ENCODE results near the gene ARPC4. TPM values are rescaled to one million over a fixed set of nuclear protein-coding genes. Genes with fewer than 3 reads are reported as not detected.

The ARPC4 gene
- total and polyA plus RNA-seq, 2 of the 13 experiments (the other 11 are each of a cell fraction or from before 2014, with no cell fraction given), result 30.1 to 83.6 TPM

DNA sequence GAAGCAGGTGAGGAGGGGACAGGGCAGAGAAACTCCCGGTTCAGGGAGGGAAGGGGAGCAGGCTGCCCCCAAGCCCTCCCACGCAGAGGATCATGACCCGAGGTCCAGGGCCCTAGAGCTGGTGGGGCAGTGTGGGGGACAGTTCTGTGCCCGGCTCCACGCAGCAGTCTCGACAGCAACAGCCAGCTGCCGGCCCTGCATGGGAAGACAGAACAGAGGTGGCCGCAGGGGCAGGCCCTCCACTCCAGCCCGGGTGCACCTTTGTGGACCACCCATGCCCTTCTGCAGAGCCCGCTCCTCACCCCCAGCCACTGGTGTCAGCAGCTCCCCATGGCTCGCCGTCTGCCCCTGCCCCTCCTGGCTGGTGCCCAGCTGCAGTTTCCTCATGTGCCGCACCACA, 35.5 kb upstream of the ARPC4 start:
- no peaks in the 10 kb centered on the region for H3K9me3 ChIP-seq (ENCODE audit: low read length)
- no peak overlapping the region for H3K27ac ChIP-seq (ENCODE audit: extremely low read length, insufficient read depth, low read length)
- 100% methylated on average over 2 of the region's 13 CpGs for WGBS (ENCODE audit: low lambda C conversion rate)
- H3K36me3 ChIP-seq (replicated peaks in 1 of 2; ENCODE audit: control insufficient read depth in 1 of 2, insufficient read depth in 2 of 2, low read length in 2 of 2), result peaks cover 11 to 63% of the 10 kb centered on the region in 2 experiments
- DNase-seq (ENCODE audit: low spot score) (no peak), ATAC-seq (no peak; the same call in 2 of the 3 replicates), FAIRE-seq (no peak)
- CTCF ChIA-PET (ENCODE audit: low intra/inter-chr PET ratio, low total read pairs), result no interaction called here
- intact Hi-C loops (cut with micrococcal nuclease; ENCODE audit: unreplicated experiment) (no loop called here), in situ Hi-C loops (cut with HindIII; ENCODE audit: extremely low pct_ligation_motif_present, low pct_unique_long_range_greater_than_20kb) (no loop called here)
- no peaks in the 10 kb centered on the region for H3K79me2 ChIP-seq (ENCODE audit: insufficient read depth, low read length)
- POLR2A ChIA-PET, result no interaction called here
- H4K20me1 ChIP-seq (ENCODE audit: insufficient read depth, low read length), result no peaks in the 10 kb centered on the region
- no peaks in the 10 kb centered on the region for H3K27me3 ChIP-seq (ENCODE audit: control insufficient read depth in 1 of 2, insufficient read depth in 2 of 2, low read length in 2 of 2)
- H2AFZ ChIP-seq (ENCODE audit: low read length), result no peak overlapping the region
- H3K4me2 ChIP-seq (ENCODE audit: low read depth, low read length), result no peak overlapping the region
- H3K4me1 ChIP-seq (ENCODE audit: insufficient read depth, low read length), result no peaks in the 10 kb centered on the region
- no peak overlapping the region for H3K4me3 ChIP-seq (replicated peaks in 1 of 3; ENCODE audit: insufficient read depth in 1 of 3, low read depth in 2 of 3, low read length in 3 of 3)
- no TSS peak for BruUV-seq (replicated peaks)
- no peak overlapping the region for H3K9ac ChIP-seq (ENCODE audit: insufficient read depth, low read depth, low read length)
- TF ChIP-seq ZNF207 (IDR thresholded peaks at IDR 0.05; ENCODE audit: borderline replicate concordance) (no peak), MYNN (CRISPR knock-in tag; IDR thresholded peaks at IDR 0.05; ENCODE audit: low read depth) (no peak), HNRNPK (IDR thresholded peaks at IDR 0.05; ENCODE audit: low read depth, low read length, poor library complexity, severe bottlenecking) (no peak), ZNF615 (CRISPR knock-in tag; IDR thresholded peaks at IDR 0.05; ENCODE audit: borderline replicate concordance) (no peak), POLR2A (IDR thresholded peaks at IDR 0.05; ENCODE audit: insufficient read depth in 1 of 2, low read depth in 2 of 2, low read length in 2 of 2) (peak in 1 of 2 experiments; percentile 12; a peak in 1 of 4 replicates), ZNF33A (CRISPR knock-in tag; IDR thresholded peaks at IDR 0.05; ENCODE audit: borderline replicate concordance) (no peak), ZNF598 (CRISPR knock-in tag; IDR thresholded peaks at IDR 0.05; ENCODE audit: borderline replicate concordance) (no peak), NR2F1 (CRISPR knock-in tag; IDR thresholded peaks at IDR 0.05) (no peak), ZNF121 (CRISPR knock-in tag; IDR thresholded peaks at IDR 0.05) (no peak), ZBTB39 (CRISPR knock-in tag; IDR thresholded peaks at IDR 0.05) (no peak), RBFOX2 (IDR thresholded peaks at IDR 0.05; ENCODE audit: low read depth, low read length) (peak; percentile 64), AGO2 (optimal IDR thresholded peaks at IDR 0.05; ENCODE audit: low read depth, low read length) (peak; percentile 90), DNMT3B (CRISPR knock-in tag; conservative IDR thresholded peaks at IDR 0.05) (no peak), ZNF773 (CRISPR knock-in tag; IDR thresholded peaks at IDR 0.05; ENCODE audit: borderline replicate concordance) (no peak), ZNF30 (CRISPR knock-in tag; IDR thresholded peaks at IDR 0.05) (no peak), POLR2G (IDR thresholded peaks at IDR 0.05; ENCODE audit: low read depth, low read length) (0 out of 2 replicates have a peak, but pooled peaks have one; percentile 23), ZNF670 (CRISPR knock-in tag; IDR thresholded peaks at IDR 0.05; ENCODE audit: borderline replicate concordance) (no peak)
- TF ChIP-seq, protein P1, sequence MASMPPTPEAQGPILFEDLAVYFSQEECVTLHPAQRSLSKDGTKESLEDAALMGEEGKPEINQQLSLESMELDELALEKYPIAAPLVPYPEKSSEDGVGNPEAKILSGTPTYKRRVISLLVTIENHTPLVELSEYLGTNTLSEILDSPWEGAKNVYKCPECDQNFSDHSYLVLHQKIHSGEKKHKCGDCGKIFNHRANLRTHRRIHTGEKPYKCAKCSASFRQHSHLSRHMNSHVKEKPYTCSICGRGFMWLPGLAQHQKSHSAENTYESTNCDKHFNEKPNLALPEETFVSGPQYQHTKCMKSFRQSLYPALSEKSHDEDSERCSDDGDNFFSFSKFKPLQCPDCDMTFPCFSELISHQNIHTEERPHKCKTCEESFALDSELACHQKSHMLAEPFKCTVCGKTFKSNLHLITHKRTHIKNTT (CRISPR knock-in tag; IDR thresholded peaks at IDR 0.05), result no peak
- TF ChIP-seq, protein P2, sequence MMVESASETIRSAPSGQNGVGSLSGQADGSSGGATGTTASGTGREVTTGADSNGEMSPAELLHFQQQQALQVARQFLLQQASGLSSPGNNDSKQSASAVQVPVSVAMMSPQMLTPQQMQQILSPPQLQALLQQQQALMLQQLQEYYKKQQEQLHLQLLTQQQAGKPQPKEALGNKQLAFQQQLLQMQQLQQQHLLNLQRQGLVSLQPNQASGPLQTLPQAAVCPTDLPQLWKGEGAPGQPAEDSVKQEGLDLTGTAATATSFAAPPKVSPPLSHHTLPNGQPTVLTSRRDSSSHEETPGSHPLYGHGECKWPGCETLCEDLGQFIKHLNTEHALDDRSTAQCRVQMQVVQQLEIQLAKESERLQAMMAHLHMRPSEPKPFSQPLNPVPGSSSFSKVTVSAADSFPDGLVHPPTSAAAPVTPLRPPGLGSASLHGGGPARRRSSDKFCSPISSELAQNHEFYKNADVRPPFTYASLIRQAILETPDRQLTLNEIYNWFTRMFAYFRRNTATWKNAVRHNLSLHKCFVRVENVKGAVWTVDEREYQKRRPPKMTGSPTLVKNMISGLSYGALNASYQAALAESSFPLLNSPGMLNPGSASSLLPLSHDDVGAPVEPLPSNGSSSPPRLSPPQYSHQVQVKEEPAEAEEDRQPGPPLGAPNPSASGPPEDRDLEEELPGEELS (CRISPR knock-in tag; IDR thresholded peaks at IDR 0.05), result no peak

Data from HepG2 (cell line).